ENCODE measurements around the gene MED1. TPM values are rescaled to one million over a fixed set of nuclear protein-coding genes. Genes with fewer than 3 reads are reported as not detected.

The MED1 gene
- total RNA-seq, 1 experiment from 2014 or later, result 50.4 TPM

DNA sequence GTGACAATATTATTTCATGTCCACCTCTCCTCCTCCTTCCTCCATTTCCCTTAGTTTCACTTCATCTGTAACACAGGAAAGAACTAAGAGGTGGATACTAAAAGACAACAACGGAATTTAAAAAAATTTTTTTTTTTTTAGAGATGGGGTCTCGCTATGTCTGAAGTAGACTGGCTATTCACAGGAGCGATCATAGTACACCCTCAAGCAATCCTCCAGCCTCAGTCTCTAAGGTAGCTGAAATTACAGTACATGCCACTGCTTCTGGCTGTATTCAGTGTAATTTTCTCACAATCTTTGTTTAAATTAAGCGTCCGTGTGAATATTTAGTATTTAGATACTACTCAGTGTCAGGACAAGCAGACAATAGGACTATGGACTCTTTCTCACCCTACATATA, 85.2 kb downstream of the MED1 start:
- no peak overlapping the region for H3K4me3 Mint-ChIP-seq
- H3K27me3 Mint-ChIP-seq (ENCODE audit: low read depth), result no peaks in the 10 kb centered on the region
- H3K27ac Mint-ChIP-seq, result no peak overlapping the region
- no peak for TF ChIP-seq ZNF317 (CRISPR knock-in tag; IDR thresholded peaks at IDR 0.05; ENCODE audit: borderline replicate concordance, low read depth)
- TF ChIP-seq ZBTB21 (CRISPR knock-in tag; IDR thresholded peaks at IDR 0.05; ENCODE audit: borderline replicate concordance), result no peak
- TF ChIP-seq, protein P1, sequence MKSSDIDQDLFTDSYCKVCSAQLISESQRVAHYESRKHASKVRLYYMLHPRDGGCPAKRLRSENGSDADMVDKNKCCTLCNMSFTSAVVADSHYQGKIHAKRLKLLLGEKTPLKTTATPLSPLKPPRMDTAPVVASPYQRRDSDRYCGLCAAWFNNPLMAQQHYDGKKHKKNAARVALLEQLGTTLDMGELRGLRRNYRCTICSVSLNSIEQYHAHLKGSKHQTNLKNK (CRISPR knock-in tag; IDR thresholded peaks at IDR 0.05), result no peak
- TF ChIP-seq, protein P2, sequence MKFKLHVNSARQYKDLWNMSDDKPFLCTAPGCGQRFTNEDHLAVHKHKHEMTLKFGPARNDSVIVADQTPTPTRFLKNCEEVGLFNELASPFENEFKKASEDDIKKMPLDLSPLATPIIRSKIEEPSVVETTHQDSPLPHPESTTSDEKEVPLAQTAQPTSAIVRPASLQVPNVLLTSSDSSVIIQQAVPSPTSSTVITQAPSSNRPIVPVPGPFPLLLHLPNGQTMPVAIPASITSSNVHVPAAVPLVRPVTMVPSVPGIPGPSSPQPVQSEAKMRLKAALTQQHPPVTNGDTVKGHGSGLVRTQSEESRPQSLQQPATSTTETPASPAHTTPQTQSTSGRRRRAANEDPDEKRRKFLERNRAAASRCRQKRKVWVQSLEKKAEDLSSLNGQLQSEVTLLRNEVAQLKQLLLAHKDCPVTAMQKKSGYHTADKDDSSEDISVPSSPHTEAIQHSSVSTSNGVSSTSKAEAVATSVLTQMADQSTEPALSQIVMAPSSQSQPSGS (CRISPR knock-in tag; IDR thresholded peaks at IDR 0.05; ENCODE audit: borderline replicate concordance, low read depth), result no peak
- TF ChIP-seq, protein P3, sequence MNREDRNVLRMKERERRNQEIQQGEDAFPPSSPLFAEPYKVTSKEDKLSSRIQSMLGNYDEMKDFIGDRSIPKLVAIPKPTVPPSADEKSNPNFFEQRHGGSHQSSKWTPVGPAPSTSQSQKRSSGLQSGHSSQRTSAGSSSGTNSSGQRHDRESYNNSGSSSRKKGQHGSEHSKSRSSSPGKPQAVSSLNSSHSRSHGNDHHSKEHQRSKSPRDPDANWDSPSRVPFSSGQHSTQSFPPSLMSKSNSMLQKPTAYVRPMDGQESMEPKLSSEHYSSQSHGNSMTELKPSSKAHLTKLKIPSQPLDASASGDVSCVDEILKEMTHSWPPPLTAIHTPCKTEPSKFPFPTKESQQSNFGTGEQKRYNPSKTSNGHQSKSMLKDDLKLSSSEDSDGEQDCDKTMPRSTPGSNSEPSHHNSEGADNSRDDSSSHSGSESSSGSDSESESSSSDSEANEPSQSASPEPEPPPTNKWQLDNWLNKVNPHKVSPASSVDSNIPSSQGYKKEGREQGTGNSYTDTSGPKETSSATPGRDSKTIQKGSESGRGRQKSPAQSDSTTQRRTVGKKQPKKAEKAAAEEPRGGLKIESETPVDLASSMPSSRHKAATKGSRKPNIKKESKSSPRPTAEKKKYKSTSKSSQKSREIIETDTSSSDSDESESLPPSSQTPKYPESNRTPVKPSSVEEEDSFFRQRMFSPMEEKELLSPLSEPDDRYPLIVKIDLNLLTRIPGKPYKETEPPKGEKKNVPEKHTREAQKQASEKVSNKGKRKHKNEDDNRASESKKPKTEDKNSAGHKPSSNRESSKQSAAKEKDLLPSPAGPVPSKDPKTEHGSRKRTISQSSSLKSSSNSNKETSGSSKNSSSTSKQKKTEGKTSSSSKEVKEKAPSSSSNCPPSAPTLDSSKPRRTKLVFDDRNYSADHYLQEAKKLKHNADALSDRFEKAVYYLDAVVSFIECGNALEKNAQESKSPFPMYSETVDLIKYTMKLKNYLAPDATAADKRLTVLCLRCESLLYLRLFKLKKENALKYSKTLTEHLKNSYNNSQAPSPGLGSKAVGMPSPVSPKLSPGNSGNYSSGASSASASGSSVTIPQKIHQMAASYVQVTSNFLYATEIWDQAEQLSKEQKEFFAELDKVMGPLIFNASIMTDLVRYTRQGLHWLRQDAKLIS (CRISPR knock-in tag; IDR thresholded peaks at IDR 0.05; ENCODE audit: borderline replicate concordance), result no peak
- ATAC-seq, result no peak
- H3K9me3 Mint-ChIP-seq, result no peaks in the 10 kb centered on the region
- no peak for DNase-seq (ENCODE audit: low spot score)
- H3K4me1 Mint-ChIP-seq, result no peaks in the 10 kb centered on the region
- no peaks in the 10 kb centered on the region for H3K36me3 Mint-ChIP-seq
- POLR2A ChIA-PET, result no interaction called here
- CTCF ChIA-PET, result interaction anchor here (1.0 kb wide), 1 partner anchor 13 kb away, joined by 3 read pairs; no protein-coding TSS in a partner anchor

DNA sequence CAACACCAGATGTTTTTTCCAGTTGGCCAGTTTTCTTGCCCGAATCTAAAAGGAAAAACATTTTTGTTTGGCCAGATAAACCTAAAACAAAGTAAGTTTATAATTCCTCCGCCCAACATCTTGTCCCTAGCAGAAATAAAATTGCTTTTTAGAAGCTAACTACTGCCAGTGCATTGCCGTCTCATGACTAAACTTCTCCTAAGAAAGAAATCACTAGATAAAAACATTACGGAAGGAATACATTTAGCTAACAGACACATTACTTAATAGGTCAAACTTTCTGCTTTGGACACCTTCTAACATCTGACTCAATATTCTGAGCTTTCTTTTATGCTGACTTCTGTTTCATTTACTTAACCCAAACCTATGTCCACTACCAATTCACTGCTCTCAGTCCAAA, 85.8 kb downstream of the MED1 start:
- H3K9me3 Mint-ChIP-seq, result no peaks in the 10 kb centered on the region
- ChIA-PET CTCF (interaction anchor here (1.0 kb wide), 1 partner anchor 13 kb away, joined by 3 read pairs; no protein-coding TSS in a partner anchor), POLR2A (no interaction called here)
- DNase-seq (ENCODE audit: low spot score) (no peak), ATAC-seq (no peak)
- H3K27me3 Mint-ChIP-seq (ENCODE audit: low read depth), result no peaks in the 10 kb centered on the region
- no peak overlapping the region for H3K4me3 Mint-ChIP-seq
- H3K27ac Mint-ChIP-seq, result no peak overlapping the region
- H3K36me3 Mint-ChIP-seq, result no peaks in the 10 kb centered on the region
- TF ChIP-seq ESRRA (CRISPR knock-in tag; IDR thresholded peaks at IDR 0.05; ENCODE audit: borderline replicate concordance) (no peak), ZNF263 (CRISPR knock-in tag; IDR thresholded peaks at IDR 0.05; ENCODE audit: low read depth) (no peak), NR1H2 (CRISPR knock-in tag; IDR thresholded peaks at IDR 0.05) (no peak)
- TF ChIP-seq, protein P4, sequence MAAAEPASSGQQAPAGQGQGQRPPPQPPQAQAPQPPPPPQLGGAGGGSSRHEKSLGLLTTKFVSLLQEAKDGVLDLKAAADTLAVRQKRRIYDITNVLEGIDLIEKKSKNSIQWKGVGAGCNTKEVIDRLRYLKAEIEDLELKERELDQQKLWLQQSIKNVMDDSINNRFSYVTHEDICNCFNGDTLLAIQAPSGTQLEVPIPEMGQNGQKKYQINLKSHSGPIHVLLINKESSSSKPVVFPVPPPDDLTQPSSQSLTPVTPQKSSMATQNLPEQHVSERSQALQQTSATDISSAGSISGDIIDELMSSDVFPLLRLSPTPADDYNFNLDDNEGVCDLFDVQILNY (CRISPR knock-in tag; IDR thresholded peaks at IDR 0.05), result no peak
- H3K4me1 Mint-ChIP-seq, result no peaks in the 10 kb centered on the region

DNA sequence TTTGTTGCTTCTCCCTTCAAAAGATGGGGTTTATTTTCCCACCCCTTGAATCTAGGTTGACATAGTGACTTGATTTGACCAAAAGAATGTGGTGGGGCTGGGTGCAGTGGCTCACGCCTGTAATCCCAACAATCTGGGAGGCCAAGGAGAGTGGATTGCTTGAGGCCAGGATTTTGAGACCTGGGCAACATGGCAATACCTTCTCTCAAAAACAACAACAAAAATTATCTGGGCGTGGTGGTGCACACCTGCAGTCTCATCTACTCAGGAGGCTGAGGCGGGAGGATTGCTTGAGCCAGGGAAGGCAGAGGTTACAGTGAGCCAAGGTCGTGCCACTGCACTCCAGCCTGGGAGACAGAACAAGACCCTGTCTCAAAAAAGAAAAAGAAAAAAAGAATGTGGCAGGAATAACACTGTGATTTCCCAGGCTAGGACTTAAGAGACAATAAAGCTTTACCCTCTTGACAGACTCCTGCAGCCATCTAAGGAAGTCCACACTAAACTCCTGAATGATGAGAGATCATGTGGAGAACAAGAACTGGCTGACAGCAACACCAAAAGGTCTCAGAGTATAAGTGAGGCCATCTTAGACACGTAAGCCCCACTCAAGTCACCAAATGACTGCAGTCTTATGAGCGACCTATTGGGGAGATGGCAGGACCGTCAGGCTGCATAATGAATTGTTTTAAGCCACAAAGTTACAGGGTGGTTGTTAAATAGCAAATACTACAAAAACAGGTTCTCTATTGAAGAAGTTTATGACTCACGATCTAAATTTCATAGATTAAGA, 86.6 kb downstream of the MED1 start:
- DNase-seq (ENCODE audit: low spot score) (no peak), ATAC-seq (no peak)
- POLR2A ChIA-PET, result no interaction called here
- H3K27me3 Mint-ChIP-seq (ENCODE audit: low read depth), result no peaks in the 10 kb centered on the region
- H3K4me3 Mint-ChIP-seq, result no peak overlapping the region
- CTCF ChIA-PET, result interaction anchor here (0.7 to 1.2 kb wide), 2 partner anchors 12 to 128 kb away, joined by 3 read pairs; no protein-coding TSS in a partner anchor
- no peaks in the 10 kb centered on the region for H3K9me3 Mint-ChIP-seq
- no peaks in the 10 kb centered on the region for H3K36me3 Mint-ChIP-seq
- H3K4me1 Mint-ChIP-seq, result no peaks in the 10 kb centered on the region
- no peak overlapping the region for H3K27ac Mint-ChIP-seq
- TF ChIP-seq NFE2L1 (CRISPR knock-in tag; IDR thresholded peaks at IDR 0.05) (no peak), ZBTB21 (CRISPR knock-in tag; IDR thresholded peaks at IDR 0.05; ENCODE audit: borderline replicate concordance) (no peak), FOXP1 (CRISPR knock-in tag; IDR thresholded peaks at IDR 0.05; ENCODE audit: borderline replicate concordance) (no peak), JAZF1 (CRISPR knock-in tag; IDR thresholded peaks at IDR 0.05) (no peak), NR2C2 (CRISPR knock-in tag; IDR thresholded peaks at IDR 0.05) (no peak), TEAD4 (CRISPR knock-in tag; IDR thresholded peaks at IDR 0.05) (no peak)
- TF ChIP-seq, protein P5, sequence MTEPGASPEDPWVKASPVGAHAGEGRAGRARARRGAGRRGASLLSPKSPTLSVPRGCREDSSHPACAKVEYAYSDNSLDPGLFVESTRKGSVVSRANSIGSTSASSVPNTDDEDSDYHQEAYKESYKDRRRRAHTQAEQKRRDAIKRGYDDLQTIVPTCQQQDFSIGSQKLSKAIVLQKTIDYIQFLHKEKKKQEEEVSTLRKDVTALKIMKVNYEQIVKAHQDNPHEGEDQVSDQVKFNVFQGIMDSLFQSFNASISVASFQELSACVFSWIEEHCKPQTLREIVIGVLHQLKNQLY (CRISPR knock-in tag; IDR thresholded peaks at IDR 0.05), result no peak
- TF ChIP-seq, protein P6, sequence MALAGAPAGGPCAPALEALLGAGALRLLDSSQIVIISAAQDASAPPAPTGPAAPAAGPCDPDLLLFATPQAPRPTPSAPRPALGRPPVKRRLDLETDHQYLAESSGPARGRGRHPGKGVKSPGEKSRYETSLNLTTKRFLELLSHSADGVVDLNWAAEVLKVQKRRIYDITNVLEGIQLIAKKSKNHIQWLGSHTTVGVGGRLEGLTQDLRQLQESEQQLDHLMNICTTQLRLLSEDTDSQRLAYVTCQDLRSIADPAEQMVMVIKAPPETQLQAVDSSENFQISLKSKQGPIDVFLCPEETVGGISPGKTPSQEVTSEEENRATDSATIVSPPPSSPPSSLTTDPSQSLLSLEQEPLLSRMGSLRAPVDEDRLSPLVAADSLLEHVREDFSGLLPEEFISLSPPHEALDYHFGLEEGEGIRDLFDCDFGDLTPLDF (CRISPR knock-in tag; IDR thresholded peaks at IDR 0.05), result no peak
- TF ChIP-seq, protein P7, sequence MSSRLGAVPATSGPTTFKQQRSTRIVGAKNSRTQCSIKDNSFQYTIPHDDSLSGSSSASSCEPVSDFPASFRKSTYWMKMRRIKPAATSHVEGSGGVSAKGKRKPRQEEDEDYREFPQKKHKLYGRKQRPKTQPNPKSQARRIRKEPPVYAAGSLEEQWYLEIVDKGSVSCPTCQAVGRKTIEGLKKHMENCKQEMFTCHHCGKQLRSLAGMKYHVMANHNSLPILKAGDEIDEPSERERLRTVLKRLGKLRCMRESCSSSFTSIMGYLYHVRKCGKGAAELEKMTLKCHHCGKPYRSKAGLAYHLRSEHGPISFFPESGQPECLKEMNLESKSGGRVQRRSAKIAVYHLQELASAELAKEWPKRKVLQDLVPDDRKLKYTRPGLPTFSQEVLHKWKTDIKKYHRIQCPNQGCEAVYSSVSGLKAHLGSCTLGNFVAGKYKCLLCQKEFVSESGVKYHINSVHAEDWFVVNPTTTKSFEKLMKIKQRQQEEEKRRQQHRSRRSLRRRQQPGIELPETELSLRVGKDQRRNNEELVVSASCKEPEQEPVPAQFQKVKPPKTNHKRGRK (CRISPR knock-in tag; IDR thresholded peaks at IDR 0.05; ENCODE audit: borderline replicate concordance), result no peak
- TF ChIP-seq, protein P2 (CRISPR knock-in tag; IDR thresholded peaks at IDR 0.05; ENCODE audit: borderline replicate concordance, low read depth), result no peak
